SK-N-SH (cell line): ENCODE data around the gene EIF3F.
"Not testable (repeated sequence)": the region's sequence is repeated elsewhere in the genome, so short reads cannot be mapped to it uniquely, and the experiment has no call there.

Source experiments
- MAX ChIP-seq: IDR thresholded peaks from 2 replicates; pipeline ENCODE4 v1.4.0; 2012; ENCODE audit warnings: low read depth
- RAD21 ChIP-seq: IDR thresholded peaks from 2 replicates; pipeline ENCODE4 v1.6.1; 2012; ENCODE audit warnings: mild to moderate bottlenecking, low read length
- SMC3 ChIP-seq: IDR thresholded peaks from 2 replicates; pipeline ENCODE4 v1.6.1; 2012; ENCODE audit warnings: low read depth, low read length, improper control_type of control experiment
- USF2 ChIP-seq: fragments of 150-350 bp; IDR thresholded peaks from 2 replicates; pipeline ENCODE4 v1.6.1; 2017; ENCODE audit warnings: antibody characterized with exemption, low read length, low read depth, borderline replicate concordance
- TF ChIP-seq, protein P1 (sequence below): fragments of 200-600 bp; sonication (generic); IDR thresholded peaks from 2 replicates; pipeline ENCODE4 v1.6.1; 2017; ENCODE audit warnings: antibody characterized with exemption, mild to moderate bottlenecking, moderate library complexity
- TF ChIP-seq, protein P2 (sequence below): IDR thresholded peaks from 2 replicates; pipeline ENCODE4 v1.6.1; 2012; ENCODE audit warnings: mild to moderate bottlenecking, low read depth, low read length, moderate library complexity
- TF ChIP-seq, protein P3 (sequence below): IDR thresholded peaks from 2 replicates; pipeline ENCODE4 v1.4.0; 2012; ENCODE audit warnings: low read depth, borderline replicate concordance

- not testable (repeated sequence) for TF ChIP-seq SMC3, RAD21, MAX, USF2
- TF ChIP-seq, protein P1, sequence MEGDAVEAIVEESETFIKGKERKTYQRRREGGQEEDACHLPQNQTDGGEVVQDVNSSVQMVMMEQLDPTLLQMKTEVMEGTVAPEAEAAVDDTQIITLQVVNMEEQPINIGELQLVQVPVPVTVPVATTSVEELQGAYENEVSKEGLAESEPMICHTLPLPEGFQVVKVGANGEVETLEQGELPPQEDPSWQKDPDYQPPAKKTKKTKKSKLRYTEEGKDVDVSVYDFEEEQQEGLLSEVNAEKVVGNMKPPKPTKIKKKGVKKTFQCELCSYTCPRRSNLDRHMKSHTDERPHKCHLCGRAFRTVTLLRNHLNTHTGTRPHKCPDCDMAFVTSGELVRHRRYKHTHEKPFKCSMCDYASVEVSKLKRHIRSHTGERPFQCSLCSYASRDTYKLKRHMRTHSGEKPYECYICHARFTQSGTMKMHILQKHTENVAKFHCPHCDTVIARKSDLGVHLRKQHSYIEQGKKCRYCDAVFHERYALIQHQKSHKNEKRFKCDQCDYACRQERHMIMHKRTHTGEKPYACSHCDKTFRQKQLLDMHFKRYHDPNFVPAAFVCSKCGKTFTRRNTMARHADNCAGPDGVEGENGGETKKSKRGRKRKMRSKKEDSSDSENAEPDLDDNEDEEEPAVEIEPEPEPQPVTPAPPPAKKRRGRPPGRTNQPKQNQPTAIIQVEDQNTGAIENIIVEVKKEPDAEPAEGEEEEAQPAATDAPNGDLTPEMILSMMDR = not testable (repeated sequence)
- TF ChIP-seq, protein P2, sequence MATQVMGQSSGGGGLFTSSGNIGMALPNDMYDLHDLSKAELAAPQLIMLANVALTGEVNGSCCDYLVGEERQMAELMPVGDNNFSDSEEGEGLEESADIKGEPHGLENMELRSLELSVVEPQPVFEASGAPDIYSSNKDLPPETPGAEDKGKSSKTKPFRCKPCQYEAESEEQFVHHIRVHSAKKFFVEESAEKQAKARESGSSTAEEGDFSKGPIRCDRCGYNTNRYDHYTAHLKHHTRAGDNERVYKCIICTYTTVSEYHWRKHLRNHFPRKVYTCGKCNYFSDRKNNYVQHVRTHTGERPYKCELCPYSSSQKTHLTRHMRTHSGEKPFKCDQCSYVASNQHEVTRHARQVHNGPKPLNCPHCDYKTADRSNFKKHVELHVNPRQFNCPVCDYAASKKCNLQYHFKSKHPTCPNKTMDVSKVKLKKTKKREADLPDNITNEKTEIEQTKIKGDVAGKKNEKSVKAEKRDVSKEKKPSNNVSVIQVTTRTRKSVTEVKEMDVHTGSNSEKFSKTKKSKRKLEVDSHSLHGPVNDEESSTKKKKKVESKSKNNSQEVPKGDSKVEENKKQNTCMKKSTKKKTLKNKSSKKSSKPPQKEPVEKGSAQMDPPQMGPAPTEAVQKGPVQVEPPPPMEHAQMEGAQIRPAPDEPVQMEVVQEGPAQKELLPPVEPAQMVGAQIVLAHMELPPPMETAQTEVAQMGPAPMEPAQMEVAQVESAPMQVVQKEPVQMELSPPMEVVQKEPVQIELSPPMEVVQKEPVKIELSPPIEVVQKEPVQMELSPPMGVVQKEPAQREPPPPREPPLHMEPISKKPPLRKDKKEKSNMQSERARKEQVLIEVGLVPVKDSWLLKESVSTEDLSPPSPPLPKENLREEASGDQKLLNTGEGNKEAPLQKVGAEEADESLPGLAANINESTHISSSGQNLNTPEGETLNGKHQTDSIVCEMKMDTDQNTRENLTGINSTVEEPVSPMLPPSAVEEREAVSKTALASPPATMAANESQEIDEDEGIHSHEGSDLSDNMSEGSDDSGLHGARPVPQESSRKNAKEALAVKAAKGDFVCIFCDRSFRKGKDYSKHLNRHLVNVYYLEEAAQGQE = not testable (repeated sequence)
- TF ChIP-seq, protein P3, sequence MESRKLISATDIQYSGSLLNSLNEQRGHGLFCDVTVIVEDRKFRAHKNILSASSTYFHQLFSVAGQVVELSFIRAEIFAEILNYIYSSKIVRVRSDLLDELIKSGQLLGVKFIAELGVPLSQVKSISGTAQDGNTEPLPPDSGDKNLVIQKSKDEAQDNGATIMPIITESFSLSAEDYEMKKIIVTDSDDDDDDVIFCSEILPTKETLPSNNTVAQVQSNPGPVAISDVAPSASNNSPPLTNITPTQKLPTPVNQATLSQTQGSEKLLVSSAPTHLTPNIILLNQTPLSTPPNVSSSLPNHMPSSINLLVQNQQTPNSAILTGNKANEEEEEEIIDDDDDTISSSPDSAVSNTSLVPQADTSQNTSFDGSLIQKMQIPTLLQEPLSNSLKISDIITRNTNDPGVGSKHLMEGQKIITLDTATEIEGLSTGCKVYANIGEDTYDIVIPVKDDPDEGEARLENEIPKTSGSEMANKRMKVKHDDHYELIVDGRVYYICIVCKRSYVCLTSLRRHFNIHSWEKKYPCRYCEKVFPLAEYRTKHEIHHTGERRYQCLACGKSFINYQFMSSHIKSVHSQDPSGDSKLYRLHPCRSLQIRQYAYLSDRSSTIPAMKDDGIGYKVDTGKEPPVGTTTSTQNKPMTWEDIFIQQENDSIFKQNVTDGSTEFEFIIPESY = not testable (repeated sequence)
Observed at GRCh38 chr11:7987560-7987883, 385 bp downstream of the EIF3F start.
